ENCODE measurements around the gene TNNI3K. TPM values are rescaled to one million over a fixed set of nuclear protein-coding genes. Genes with fewer than 3 reads are reported as not detected.

Gene TNNI3K
- polyA plus RNA-seq, 1 of the 3 experiments (the other 2 are of a cell fraction): 0.31 TPM

- TF ChIP-seq, protein P1, sequence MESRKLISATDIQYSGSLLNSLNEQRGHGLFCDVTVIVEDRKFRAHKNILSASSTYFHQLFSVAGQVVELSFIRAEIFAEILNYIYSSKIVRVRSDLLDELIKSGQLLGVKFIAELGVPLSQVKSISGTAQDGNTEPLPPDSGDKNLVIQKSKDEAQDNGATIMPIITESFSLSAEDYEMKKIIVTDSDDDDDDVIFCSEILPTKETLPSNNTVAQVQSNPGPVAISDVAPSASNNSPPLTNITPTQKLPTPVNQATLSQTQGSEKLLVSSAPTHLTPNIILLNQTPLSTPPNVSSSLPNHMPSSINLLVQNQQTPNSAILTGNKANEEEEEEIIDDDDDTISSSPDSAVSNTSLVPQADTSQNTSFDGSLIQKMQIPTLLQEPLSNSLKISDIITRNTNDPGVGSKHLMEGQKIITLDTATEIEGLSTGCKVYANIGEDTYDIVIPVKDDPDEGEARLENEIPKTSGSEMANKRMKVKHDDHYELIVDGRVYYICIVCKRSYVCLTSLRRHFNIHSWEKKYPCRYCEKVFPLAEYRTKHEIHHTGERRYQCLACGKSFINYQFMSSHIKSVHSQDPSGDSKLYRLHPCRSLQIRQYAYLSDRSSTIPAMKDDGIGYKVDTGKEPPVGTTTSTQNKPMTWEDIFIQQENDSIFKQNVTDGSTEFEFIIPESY (IDR thresholded peaks at IDR 0.05; ENCODE audit: borderline replicate concordance, low read depth): no peak
- TF ChIP-seq GABPA (IDR thresholded peaks at IDR 0.05; ENCODE audit: low read depth): no peak
- no peak for TF ChIP-seq MXI1 (IDR thresholded peaks at IDR 0.05; ENCODE audit: low read depth, low read length)
- TF ChIP-seq RAD21 (IDR thresholded peaks at IDR 0.05; ENCODE audit: low read length): no peak
- TF ChIP-seq TAF1 (IDR thresholded peaks at IDR 0.05; ENCODE audit: borderline replicate concordance, low read depth, low read length): no peak
Observed at GRCh38 chr1:74485622-74486021, 250.4 kb downstream of the TNNI3K start (continued).

DNA sequence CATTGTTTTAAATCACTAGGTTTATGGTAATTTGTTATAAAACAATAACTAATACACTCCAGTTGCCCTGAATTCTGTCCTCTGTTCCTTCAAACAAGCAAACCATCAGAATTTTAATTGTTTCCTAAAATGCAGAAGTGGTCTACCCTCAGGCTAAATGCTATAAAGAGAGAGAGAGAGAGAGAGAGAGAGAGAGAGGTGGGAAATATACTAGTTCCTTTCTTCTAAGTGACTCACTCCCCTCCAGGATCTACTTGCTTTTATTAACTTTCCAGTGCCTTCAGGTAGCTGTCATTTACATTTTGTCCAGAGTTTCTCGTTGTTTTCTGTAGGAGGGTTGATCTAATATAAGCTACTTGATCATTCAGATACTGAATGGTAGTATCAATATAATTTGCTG, 250.8 kb downstream of the TNNI3K start:
- 13% methylated on average over 1 of the region's 1 CpG for whole genome bisulfite sequencing (ENCODE audit: low lambda C conversion rate)
- no peak overlapping the region for H2AFZ ChIP-seq (ENCODE audit: low read depth)
- H3K79me2 ChIP-seq (ENCODE audit: insufficient read depth): no peaks in the 10 kb centered on the region
- no peak for DNase-seq
- no peaks in the 10 kb centered on the region for H3K4me1 ChIP-seq (ENCODE audit: control insufficient read depth in 1 of 2, insufficient read depth in 2 of 2, low read depth in 1 of 2, low read length in 1 of 2)
- no peaks in the 10 kb centered on the region for H3K36me3 ChIP-seq (replicated peaks in 1 of 2; ENCODE audit: control insufficient read depth in 1 of 2, insufficient read depth in 2 of 2, low read length in 1 of 2)
- no peak overlapping the region for H3K27ac ChIP-seq (ENCODE audit: low read depth in 2 of 2, low read length in 1 of 2)
- H3K9me3 ChIP-seq: no peaks in the 10 kb centered on the region
- ChIA-PET CTCF (interaction anchor here (1.4 to 4.5 kb wide), 3 partner anchors 17 to 20 kb away, joined by 3 to 18 read pairs (median 11); no protein-coding TSS in a partner anchor), POLR2A (no interaction called here)
- no peak overlapping the region for H3K9ac ChIP-seq
- no peaks in the 10 kb centered on the region for H4K20me1 ChIP-seq (ENCODE audit: insufficient read depth)
- H3K4me2 ChIP-seq: no peak overlapping the region
- no peaks in the 10 kb centered on the region for H3K9me2 ChIP-seq
- no peak overlapping the region for H3K4me3 ChIP-seq (ENCODE audit: low read depth in 2 of 2, low read length in 1 of 2)
- no peak for TF ChIP-seq EP300 (IDR thresholded peaks at IDR 0.05; ENCODE audit: borderline replicate concordance in 1 of 2, low read depth in 1 of 2, low read length in 1 of 2)
- TF ChIP-seq TAF1 (IDR thresholded peaks at IDR 0.05; ENCODE audit: borderline replicate concordance, low read depth, low read length): no peak
- no peak for TF ChIP-seq FOSL2 (IDR thresholded peaks at IDR 0.05; ENCODE audit: borderline replicate concordance, low read depth)
- TF ChIP-seq, protein P2, sequence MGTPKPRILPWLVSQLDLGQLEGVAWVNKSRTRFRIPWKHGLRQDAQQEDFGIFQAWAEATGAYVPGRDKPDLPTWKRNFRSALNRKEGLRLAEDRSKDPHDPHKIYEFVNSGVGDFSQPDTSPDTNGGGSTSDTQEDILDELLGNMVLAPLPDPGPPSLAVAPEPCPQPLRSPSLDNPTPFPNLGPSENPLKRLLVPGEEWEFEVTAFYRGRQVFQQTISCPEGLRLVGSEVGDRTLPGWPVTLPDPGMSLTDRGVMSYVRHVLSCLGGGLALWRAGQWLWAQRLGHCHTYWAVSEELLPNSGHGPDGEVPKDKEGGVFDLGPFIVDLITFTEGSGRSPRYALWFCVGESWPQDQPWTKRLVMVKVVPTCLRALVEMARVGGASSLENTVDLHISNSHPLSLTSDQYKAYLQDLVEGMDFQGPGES (IDR thresholded peaks at IDR 0.05; ENCODE audit: low read depth, low read length): no peak
- TF ChIP-seq NRF1 (IDR thresholded peaks at IDR 0.05; ENCODE audit: low read depth, low read length): no peak
- no peak for TF ChIP-seq MXI1 (IDR thresholded peaks at IDR 0.05; ENCODE audit: low read depth, low read length)
- TF ChIP-seq, protein P3, sequence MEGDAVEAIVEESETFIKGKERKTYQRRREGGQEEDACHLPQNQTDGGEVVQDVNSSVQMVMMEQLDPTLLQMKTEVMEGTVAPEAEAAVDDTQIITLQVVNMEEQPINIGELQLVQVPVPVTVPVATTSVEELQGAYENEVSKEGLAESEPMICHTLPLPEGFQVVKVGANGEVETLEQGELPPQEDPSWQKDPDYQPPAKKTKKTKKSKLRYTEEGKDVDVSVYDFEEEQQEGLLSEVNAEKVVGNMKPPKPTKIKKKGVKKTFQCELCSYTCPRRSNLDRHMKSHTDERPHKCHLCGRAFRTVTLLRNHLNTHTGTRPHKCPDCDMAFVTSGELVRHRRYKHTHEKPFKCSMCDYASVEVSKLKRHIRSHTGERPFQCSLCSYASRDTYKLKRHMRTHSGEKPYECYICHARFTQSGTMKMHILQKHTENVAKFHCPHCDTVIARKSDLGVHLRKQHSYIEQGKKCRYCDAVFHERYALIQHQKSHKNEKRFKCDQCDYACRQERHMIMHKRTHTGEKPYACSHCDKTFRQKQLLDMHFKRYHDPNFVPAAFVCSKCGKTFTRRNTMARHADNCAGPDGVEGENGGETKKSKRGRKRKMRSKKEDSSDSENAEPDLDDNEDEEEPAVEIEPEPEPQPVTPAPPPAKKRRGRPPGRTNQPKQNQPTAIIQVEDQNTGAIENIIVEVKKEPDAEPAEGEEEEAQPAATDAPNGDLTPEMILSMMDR (IDR thresholded peaks at IDR 0.05): no peak
- TF ChIP-seq SMC3 (IDR thresholded peaks at IDR 0.05; ENCODE audit: low read depth, low read length): no peak
- TF ChIP-seq GATA2 (CRISPR knock-in tag; IDR thresholded peaks at IDR 0.05): no peak
- TF ChIP-seq RXRA (IDR thresholded peaks at IDR 0.05; ENCODE audit: borderline replicate concordance, low read depth): no peak
- TF ChIP-seq EZH2phosphoT487 (IDR thresholded peaks at IDR 0.05; ENCODE audit: borderline replicate concordance, low read depth): no peak
- TF ChIP-seq, protein P4, sequence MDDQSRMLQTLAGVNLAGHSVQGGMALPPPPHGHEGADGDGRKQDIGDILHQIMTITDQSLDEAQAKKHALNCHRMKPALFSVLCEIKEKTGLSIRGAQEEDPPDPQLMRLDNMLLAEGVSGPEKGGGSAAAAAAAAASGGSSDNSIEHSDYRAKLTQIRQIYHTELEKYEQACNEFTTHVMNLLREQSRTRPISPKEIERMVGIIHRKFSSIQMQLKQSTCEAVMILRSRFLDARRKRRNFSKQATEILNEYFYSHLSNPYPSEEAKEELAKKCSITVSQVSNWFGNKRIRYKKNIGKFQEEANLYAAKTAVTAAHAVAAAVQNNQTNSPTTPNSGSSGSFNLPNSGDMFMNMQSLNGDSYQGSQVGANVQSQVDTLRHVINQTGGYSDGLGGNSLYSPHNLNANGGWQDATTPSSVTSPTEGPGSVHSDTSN (IDR thresholded peaks at IDR 0.05): no peak
- TF ChIP-seq FOXM1 (IDR thresholded peaks at IDR 0.05; ENCODE audit: low read depth): no peak
- no peak for TF ChIP-seq JUND (IDR thresholded peaks at IDR 0.05)
- TF ChIP-seq, protein P5, sequence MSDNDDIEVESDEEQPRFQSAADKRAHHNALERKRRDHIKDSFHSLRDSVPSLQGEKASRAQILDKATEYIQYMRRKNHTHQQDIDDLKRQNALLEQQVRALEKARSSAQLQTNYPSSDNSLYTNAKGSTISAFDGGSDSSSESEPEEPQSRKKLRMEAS (IDR thresholded peaks at IDR 0.05; ENCODE audit: low read depth): no peak
- TF ChIP-seq SIN3A (IDR thresholded peaks at IDR 0.05; ENCODE audit: borderline replicate concordance, low read depth, low read length): no peak
- no peak for TF ChIP-seq TCF12 (IDR thresholded peaks at IDR 0.05)
- TF ChIP-seq, protein P6, sequence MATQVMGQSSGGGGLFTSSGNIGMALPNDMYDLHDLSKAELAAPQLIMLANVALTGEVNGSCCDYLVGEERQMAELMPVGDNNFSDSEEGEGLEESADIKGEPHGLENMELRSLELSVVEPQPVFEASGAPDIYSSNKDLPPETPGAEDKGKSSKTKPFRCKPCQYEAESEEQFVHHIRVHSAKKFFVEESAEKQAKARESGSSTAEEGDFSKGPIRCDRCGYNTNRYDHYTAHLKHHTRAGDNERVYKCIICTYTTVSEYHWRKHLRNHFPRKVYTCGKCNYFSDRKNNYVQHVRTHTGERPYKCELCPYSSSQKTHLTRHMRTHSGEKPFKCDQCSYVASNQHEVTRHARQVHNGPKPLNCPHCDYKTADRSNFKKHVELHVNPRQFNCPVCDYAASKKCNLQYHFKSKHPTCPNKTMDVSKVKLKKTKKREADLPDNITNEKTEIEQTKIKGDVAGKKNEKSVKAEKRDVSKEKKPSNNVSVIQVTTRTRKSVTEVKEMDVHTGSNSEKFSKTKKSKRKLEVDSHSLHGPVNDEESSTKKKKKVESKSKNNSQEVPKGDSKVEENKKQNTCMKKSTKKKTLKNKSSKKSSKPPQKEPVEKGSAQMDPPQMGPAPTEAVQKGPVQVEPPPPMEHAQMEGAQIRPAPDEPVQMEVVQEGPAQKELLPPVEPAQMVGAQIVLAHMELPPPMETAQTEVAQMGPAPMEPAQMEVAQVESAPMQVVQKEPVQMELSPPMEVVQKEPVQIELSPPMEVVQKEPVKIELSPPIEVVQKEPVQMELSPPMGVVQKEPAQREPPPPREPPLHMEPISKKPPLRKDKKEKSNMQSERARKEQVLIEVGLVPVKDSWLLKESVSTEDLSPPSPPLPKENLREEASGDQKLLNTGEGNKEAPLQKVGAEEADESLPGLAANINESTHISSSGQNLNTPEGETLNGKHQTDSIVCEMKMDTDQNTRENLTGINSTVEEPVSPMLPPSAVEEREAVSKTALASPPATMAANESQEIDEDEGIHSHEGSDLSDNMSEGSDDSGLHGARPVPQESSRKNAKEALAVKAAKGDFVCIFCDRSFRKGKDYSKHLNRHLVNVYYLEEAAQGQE (IDR thresholded peaks at IDR 0.05; ENCODE audit: low read depth, low read length): no peak
- H3K27me3 ChIP-seq (ENCODE audit: insufficient read depth): no peaks in the 10 kb centered on the region
- no peaks in the 10 kb centered on the region for H3F3A ChIP-seq (replicated peaks; ENCODE audit: insufficient read depth)

All from SK-N-SH (cell line).